ENCODE measurements around the gene ACOX3. TPM values are rescaled to one million over a fixed set of nuclear protein-coding genes. Genes with fewer than 3 reads are reported as not detected.

Gene ACOX3
- total RNA-seq, 1 experiment from 2014 or later, result 21.0 TPM

DNA sequence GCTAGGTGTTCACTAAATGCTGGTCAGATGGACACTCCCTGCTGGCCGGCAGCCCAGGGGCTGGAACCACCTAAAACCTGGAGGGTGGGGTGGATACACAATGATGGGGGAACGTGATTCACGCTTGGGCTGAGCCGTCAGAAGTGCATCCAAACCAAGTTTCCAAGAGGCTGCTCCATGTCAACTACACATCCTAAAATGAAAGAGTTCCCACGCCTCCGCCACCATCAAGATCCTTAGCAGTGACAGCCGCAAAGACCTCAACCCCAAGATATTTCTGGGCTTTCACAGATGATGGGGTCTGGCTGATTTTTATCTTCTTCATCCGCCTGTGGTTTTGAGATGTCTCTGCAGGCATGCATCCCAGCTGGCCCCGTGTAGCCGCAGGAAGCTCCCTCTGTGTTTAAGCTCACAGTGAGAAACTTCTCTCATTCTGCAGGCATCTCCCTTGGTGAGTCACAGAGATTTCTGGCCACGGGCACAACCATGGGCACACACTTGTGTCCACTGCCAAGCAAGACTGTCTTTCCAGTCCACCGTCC is 86.5 kb downstream of the ACOX3 start:
- ChIA-PET POLR2A (ENCODE audit: unreplicated experiment) (interaction anchor here (1.0 kb wide), 1 partner anchor 9 kb away, joined by 11 read pairs; no protein-coding TSS in a partner anchor), CTCF (interaction anchor here (0.6 to 1.2 kb wide), 3 partner anchors 9 to 56 kb away, joined by 3 to 4 read pairs (median 3); no protein-coding TSS in a partner anchor)
- DNase-seq, result peak; percentile 70 to 74
- Histone ChIP-seq H3K4me2 (peak overlapping the region; percentile 58), H3K4me1 (replicated peaks; ENCODE audit: insufficient read depth) (peaks cover 59% of the 10 kb centered on the region), H3K36me3 (ENCODE audit: low read depth) (no peaks in the 10 kb centered on the region), H3K4me3 (no peak overlapping the region), H3K27ac (peak overlapping the region; percentile 84), H3K9me2 (ENCODE audit: insufficient read depth) (no peaks in the 10 kb centered on the region), H3K9me3 (ENCODE audit: insufficient read depth, low read depth) (no peaks in the 10 kb centered on the region), H3K27me3 (ENCODE audit: insufficient read depth, low read depth) (no peaks in the 10 kb centered on the region), H4K20me1 (ENCODE audit: insufficient read depth) (no peaks in the 10 kb centered on the region), H2AFZ (no peak overlapping the region), H3K79me2 (ENCODE audit: low read depth) (no peaks in the 10 kb centered on the region), H3F3A (ENCODE audit: insufficient read depth, low read depth) (peaks cover 23% of the 10 kb centered on the region)
- BruUV-seq (replicated peaks), result no TSS peak
- intact Hi-C loops (cut with micrococcal nuclease; ENCODE audit: unreplicated experiment), result loop anchor here (1.0 to 5.0 kb wide), 4 partner anchors 8 to 171 kb away; no protein-coding TSS in a partner anchor
- TF ChIP-seq CTCF (conservative IDR thresholded peaks at IDR 0.05) (no peak), EZH2 (IDR thresholded peaks at IDR 0.05; ENCODE audit: low read depth) (no peak)

DNA sequence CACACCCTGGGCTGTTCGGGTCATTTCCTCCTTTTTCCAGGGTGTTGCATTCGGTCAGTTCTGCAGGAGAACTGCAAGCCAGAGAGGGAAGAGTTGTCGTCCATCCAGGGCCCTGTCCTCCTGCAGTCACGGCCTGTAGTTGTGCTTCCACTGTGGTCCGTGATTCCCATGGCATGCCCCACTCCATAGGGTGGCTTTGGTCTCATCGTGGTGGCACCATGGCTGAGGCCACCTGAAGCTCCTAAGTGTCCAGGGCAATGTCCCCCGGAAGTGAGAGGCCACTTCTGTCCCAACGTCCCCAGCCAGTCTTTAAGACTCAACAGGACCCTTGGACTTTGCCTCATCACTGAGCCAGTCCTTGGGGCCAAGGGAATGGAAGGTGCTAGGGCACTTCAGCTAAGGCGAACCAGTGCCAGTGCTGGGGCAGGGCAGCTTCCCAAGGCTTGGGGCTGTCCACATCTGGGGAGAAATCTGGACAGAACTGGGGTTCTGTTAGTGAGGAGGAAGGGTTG is 87.3 kb downstream of the ACOX3 start:
- peak overlapping the region; percentile 84 for H3K27ac ChIP-seq
- TF ChIP-seq CTCF (conservative IDR thresholded peaks at IDR 0.05), result no peak
- no peak for TF ChIP-seq EZH2 (IDR thresholded peaks at IDR 0.05; ENCODE audit: low read depth)
- peaks cover 51% of the 10 kb centered on the region for H3K4me1 ChIP-seq (replicated peaks; ENCODE audit: insufficient read depth)
- H2AFZ ChIP-seq, result no peak overlapping the region
- no peaks in the 10 kb centered on the region for H3K27me3 ChIP-seq (ENCODE audit: insufficient read depth, low read depth)
- H3K4me3 ChIP-seq, result no peak overlapping the region
- H3K9me3 ChIP-seq (ENCODE audit: insufficient read depth, low read depth), result no peaks in the 10 kb centered on the region
- H3K79me2 ChIP-seq (ENCODE audit: low read depth), result no peaks in the 10 kb centered on the region
- no peaks in the 10 kb centered on the region for H3K36me3 ChIP-seq (ENCODE audit: low read depth)
- H3F3A ChIP-seq (ENCODE audit: insufficient read depth, low read depth), result peaks cover 23% of the 10 kb centered on the region
- H4K20me1 ChIP-seq (ENCODE audit: insufficient read depth), result no peaks in the 10 kb centered on the region
- no peak for DNase-seq
- intact Hi-C loops (cut with micrococcal nuclease; ENCODE audit: unreplicated experiment), result loop anchor here (5.0 kb wide), 1 partner anchor 51 kb away; no protein-coding TSS in a partner anchor
- no peaks in the 10 kb centered on the region for H3K9me2 ChIP-seq (ENCODE audit: insufficient read depth)
- ChIA-PET CTCF (interaction anchor here (1.2 kb wide), 1 partner anchor 10 kb away, joined by 4 read pairs; no protein-coding TSS in a partner anchor), POLR2A (ENCODE audit: unreplicated experiment) (interaction anchor here (1.0 kb wide), 1 partner anchor 9 kb away, joined by 11 read pairs; no protein-coding TSS in a partner anchor)
- BruUV-seq (replicated peaks), result TSS peak; percentile 43
- peak overlapping the region; percentile 58; the same call in 1 of the 2 replicates for H3K4me2 ChIP-seq

GRCh38 chr4:8352368-8353157 is 88.0 kb downstream of the ACOX3 start:
- no TSS peak for BruUV-seq (replicated peaks)
- no peak overlapping the region for H3K4me2 ChIP-seq
- CTCF ChIA-PET, result no interaction called here

More at GRCh38 chr4:8352368-8353157, 88.0 kb downstream of the ACOX3 start:
- H4K20me1 ChIP-seq (ENCODE audit: insufficient read depth), result no peaks in the 10 kb centered on the region
- no peak overlapping the region for H3K27ac ChIP-seq
- no peaks in the 10 kb centered on the region for H3K79me2 ChIP-seq (ENCODE audit: low read depth)
- peaks cover 23% of the 10 kb centered on the region for H3F3A ChIP-seq (ENCODE audit: insufficient read depth, low read depth)
- no peak for DNase-seq
- TF ChIP-seq CTCF (conservative IDR thresholded peaks at IDR 0.05) (no peak), EZH2 (IDR thresholded peaks at IDR 0.05; ENCODE audit: low read depth) (no peak)
- no peaks in the 10 kb centered on the region for H3K36me3 ChIP-seq (ENCODE audit: low read depth)
- H3K9me3 ChIP-seq (ENCODE audit: insufficient read depth, low read depth), result no peaks in the 10 kb centered on the region
- H3K4me3 ChIP-seq, result no peak overlapping the region
- no peaks in the 10 kb centered on the region for H3K9me2 ChIP-seq (ENCODE audit: insufficient read depth)
- intact Hi-C loops (cut with micrococcal nuclease; ENCODE audit: unreplicated experiment), result loop anchor here (5.0 kb wide), 1 partner anchor 50 kb away; no protein-coding TSS in a partner anchor
- no peak overlapping the region for H2AFZ ChIP-seq
- POLR2A ChIA-PET (ENCODE audit: unreplicated experiment), result no interaction called here
- H3K27me3 ChIP-seq (ENCODE audit: insufficient read depth, low read depth), result no peaks in the 10 kb centered on the region
- peaks cover 45% of the 10 kb centered on the region for H3K4me1 ChIP-seq (replicated peaks; ENCODE audit: insufficient read depth)
